ENCODE results near the gene CTNNA2. TPM values are rescaled to one million over a fixed set of nuclear protein-coding genes. Genes with fewer than 3 reads are reported as not detected.

The CTNNA2 gene
- total and polyA plus RNA-seq, 12 donors = 0.09 to 0.57 (median 0.15) TPM; not detected in 9

DNA sequence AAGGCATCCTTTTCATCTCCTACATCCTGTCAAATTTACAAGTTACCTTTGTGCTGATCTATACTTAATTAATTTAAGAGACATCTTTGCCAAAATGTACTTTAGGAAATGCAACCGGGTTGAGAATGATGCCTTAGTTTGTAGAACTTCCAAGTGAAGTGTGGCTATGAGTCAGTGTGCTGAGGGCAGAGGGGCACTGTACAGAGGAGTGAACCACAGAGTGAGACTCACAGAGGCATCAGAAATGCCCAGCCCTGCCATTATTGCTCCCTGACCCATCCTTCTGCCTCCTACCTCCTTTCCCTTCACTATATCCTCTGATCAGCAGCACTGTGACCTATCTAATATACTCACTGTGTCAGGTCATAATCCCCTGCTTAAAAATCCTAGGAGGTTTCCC is 471.6 kb downstream of the CTNNA2 start:
- H3K36me3 ChIP-seq = no peaks in the 10 kb centered on the region
- H3K9me3 ChIP-seq = no peaks in the 10 kb centered on the region
- H3K27me3 ChIP-seq = no peaks in the 10 kb centered on the region
- 78 to 80% methylated on average over 1 of the region's 1 CpG for WGBS, 2 donors
- H3K27ac ChIP-seq = no peak overlapping the region
- no peaks in the 10 kb centered on the region for H3K4me1 ChIP-seq
- ATAC-seq = no peak
- no peak for TF ChIP-seq CTCF (IDR thresholded peaks at IDR 0.05)
- intact Hi-C loops (cut with DNase I) = loop anchor here in 2 of 10 donors (5.0 kb wide), 1 partner anchor 47 kb away; no protein-coding TSS in a partner anchor
- H3K4me3 ChIP-seq = no peak overlapping the region
- DNase-seq = no peak

DNA sequence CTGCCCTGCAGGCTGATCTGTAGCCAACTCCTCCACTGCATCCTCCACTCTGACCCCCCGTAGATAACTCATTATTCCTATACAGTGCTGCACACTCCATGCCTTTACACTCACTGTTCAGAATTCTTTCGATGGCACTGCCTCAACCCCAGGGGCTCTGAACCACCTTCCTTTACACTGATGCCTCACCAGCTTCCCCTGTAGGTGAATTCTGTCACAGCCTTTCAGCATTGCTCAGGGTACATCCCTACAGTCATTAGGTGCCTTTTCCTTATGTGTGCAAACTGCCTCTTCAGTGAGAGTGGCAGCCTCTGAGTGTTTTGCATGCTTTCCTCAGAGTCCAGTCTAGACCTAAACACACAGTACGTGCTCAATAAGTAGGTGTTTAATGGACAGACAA is 472.3 kb downstream of the CTNNA2 start:
- H3K4me3 ChIP-seq = no peak overlapping the region
- WGBS, 2 donors = 82 to 90% methylated on average over 3 of the region's 3 CpGs
- no peak for TF ChIP-seq CTCF (IDR thresholded peaks at IDR 0.05)
- no peaks in the 10 kb centered on the region for H3K36me3 ChIP-seq
- no peaks in the 10 kb centered on the region for H3K27me3 ChIP-seq
- no peak overlapping the region for H3K27ac ChIP-seq
- DNase-seq = no peak
- no peaks in the 10 kb centered on the region for H3K9me3 ChIP-seq
- intact Hi-C loops (cut with DNase I) = no loop called here
- no peaks in the 10 kb centered on the region for H3K4me1 ChIP-seq
- ATAC-seq = no peak

DNA sequence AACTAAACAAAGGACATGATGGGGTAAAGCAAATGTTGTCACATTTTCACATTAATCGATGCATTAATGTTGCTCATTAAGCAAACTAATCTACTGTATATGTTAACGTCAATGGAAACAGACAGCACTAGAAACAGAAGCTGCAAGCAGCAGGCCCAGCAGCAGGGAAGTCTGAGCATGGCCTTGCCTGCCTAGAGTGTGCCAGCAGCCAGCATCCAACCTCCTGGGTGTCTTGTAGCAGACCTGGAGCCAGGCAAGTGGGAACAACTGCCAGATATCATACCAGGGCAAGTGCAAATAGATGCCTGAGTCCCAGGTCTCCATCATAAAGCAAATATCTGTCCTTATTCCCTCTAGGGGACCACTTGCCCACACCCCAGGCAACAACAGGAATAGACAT is 472.7 kb downstream of the CTNNA2 start:
- 84 to 91% methylated on average over 2 of the region's 2 CpGs for WGBS, 2 donors

GRCh38 chr2:79993144-79993543 is 480.3 kb downstream of the CTNNA2 start:
- intact Hi-C loops (cut with DNase I) = no loop called here
- Histone ChIP-seq H3K27me3 (no peaks in the 10 kb centered on the region), H3K9me3 (no peaks in the 10 kb centered on the region), H3K27ac (no peak overlapping the region), H3K4me1 (no peaks in the 10 kb centered on the region), H3K4me3 (no peak overlapping the region), H3K36me3 (no peaks in the 10 kb centered on the region)
- no peak for TF ChIP-seq CTCF (IDR thresholded peaks at IDR 0.05)
- WGBS, 2 donors = 47 to 58% methylated on average over 3 of the region's 3 CpGs
- ATAC-seq (no peak), DNase-seq (no peak)

More for the DNA sequence above, 472.7 kb downstream of the CTNNA2 start:
- Histone ChIP-seq H3K9me3 (no peaks in the 10 kb centered on the region), H3K4me3 (no peak overlapping the region), H3K27ac (no peak overlapping the region), H3K4me1 (no peaks in the 10 kb centered on the region), H3K27me3 (no peaks in the 10 kb centered on the region), H3K36me3 (no peaks in the 10 kb centered on the region)
- ATAC-seq (no peak), DNase-seq (no peak)
- intact Hi-C loops (cut with DNase I) = no loop called here
- no peak for TF ChIP-seq CTCF (IDR thresholded peaks at IDR 0.05)

Data from heart right ventricle (tissue), 16 donors.